ENCODE measurements around the gene MCM5. TPM values are rescaled to one million over a fixed set of nuclear protein-coding genes. Genes with fewer than 3 reads are reported as not detected.
"Not testable (repeated sequence)": the region's sequence is repeated elsewhere in the genome, so short reads cannot be mapped to it uniquely, and the experiment has no call there.

Gene MCM5
- total RNA-seq, 1 donor from 2014 or later = 10.8 TPM

DNA sequence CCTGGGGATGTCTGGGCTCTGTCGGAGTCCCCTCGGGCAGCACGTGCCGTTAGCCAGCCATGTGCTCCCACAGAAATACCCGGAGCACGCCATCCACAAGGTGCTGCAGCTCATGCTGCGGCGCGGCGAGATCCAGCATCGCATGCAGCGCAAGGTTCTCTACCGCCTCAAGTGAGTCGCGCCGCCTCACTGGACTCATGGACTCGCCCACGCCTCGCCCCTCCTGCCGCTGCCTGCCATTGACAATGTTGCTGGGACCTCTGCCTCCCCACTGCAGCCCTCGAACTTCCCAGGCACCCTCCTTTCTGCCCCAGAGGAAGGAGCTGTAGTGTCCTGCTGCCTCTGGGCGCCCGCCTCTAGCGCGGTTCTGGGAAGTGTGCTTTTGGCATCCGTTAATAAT is 24.1 kb downstream of the MCM5 start:
- intact Hi-C loops (cut with micrococcal nuclease) = no loop called here
- no peak for DNase-seq
- ATAC-seq = no peak

- no peak for ATAC-seq
- DNase-seq = no peak
- intact Hi-C loops (cut with micrococcal nuclease) = no loop called here
These were observed 24.8 kb downstream of the MCM5 start for GRCh38 chr22:35424761-35425160.

- intact Hi-C loops (cut with micrococcal nuclease) = no loop called here
- ATAC-seq (no peak), DNase-seq (no peak)
These were observed 25.6 kb downstream of the MCM5 start for GRCh38 chr22:35425546-35425945.

DNA sequence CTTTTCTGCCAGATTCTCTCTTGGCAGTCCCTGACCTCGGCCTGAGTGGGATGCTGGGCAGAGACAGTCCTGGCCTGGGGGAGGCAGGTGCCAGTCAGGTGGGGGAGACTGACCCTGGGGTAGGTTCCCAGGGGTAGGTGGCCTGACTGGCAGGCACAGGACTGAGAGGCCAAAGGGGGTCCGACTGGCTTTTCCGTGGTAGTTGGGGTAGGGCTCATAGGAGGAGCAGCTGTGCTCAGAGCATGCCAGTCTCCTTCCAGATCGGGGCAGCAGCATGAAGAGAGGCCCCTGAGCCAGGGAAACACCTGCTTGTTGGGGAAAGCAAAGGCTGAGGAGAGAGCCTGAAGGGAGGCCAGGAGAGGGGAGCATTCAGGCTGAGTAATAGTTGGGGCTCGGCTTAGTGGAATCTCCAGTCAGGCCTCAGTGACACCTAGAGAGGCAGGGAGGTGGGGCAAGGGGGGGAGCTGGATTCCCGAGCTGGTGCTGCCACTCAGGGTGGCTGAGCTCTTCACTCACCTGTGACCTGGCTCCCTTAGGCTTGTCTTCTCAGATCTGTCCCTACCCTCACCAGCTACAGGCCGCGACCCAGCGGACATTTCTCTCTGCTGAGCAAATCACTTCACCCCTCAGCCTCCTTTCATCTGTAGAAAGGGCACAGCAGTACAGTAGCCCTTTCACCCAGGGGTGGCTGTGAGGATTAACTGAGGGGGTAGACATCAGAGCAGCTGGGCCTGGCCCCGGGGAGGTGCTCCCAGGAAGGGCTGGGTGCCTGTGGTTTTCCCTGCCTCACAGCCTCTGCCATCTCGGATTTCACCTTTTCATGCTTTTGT is 26.2 kb downstream of the MCM5 start:
- ATAC-seq (no peak), DNase-seq (no peak)
- intact Hi-C loops (cut with micrococcal nuclease) = no loop called here

DNA sequence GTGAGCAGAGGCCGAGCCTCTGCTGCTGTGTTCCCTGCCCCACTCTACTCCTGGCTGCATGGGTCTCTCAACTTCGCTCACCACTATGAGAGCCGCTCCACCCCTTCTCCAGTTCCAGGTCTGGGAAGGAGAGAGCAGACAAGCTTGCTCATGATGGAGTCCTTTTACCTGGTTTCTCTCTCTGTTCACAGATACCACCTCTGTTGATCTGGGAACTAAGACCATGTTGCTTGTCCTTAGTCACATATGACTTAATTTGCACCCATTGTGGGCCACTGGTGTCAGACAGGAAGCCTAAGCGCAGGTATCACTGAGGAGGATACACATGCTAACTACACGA is 26.8 kb downstream of the MCM5 start:
- DNase-seq (no peak), ATAC-seq (no peak)
- intact Hi-C loops (cut with micrococcal nuclease) = no loop called here

GRCh38 chr22:35430897-35431322 is 31.0 kb downstream of the MCM5 start:
- DNase-seq (peak; percentile 93), ATAC-seq (peak; percentile 98)
- intact Hi-C loops (cut with micrococcal nuclease) = loop anchor here (2.0 to 5.0 kb wide), 2 partner anchors 152 to 191 kb away; no protein-coding TSS in a partner anchor

- intact Hi-C loops (cut with micrococcal nuclease) = loop anchor here (2.0 to 5.0 kb wide), 2 partner anchors 151 to 191 kb away; no protein-coding TSS in a partner anchor
- ATAC-seq = peak; percentile 5
- no peak for DNase-seq
These were observed 31.7 kb downstream of the MCM5 start for GRCh38 chr22:35431483-35432227.

DNA sequence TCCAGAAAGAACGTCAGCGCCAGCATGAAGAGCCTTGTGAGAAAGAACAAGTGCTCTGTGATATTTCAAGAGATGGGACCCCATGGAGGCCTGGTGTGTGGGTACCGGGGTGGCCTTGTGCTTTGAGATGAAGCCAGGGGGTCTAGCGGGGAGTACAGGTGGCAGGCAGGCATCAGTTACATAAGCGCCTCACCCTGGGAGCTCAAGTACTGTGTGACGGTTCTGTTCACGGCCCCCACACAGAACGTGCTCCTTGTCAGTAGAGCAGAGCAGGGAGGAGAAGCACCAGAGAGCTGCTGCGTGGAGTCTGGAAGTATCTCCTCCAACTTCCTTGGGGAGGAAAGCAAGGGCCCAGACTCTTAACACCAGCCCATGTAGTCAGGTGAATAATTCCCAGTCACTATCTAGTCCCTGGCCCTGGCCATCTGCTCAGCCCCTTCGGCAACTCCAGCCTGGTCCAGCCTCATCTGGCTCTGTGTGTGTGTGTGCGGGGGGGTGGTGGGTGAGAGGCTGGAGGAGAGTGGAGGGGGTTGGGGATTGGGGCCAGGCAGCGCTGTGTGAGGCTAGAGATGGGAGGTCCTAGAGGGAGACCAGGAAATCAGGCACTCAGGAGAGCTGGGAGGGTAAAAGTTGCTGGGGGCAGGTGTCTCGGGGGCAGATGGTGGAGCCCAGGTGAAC is 32.4 kb downstream of the MCM5 start:
- intact Hi-C loops (cut with micrococcal nuclease) = loop anchor here (5.0 kb wide), 1 partner anchor 190 kb away; no protein-coding TSS in a partner anchor
- DNase-seq = no peak
- no peak for ATAC-seq

GRCh38 chr22:35434061-35434710 is 34.2 kb downstream of the MCM5 start:
- intact Hi-C loops (cut with micrococcal nuclease) = loop anchor here (5.0 kb wide), 1 partner anchor 188 kb away; no protein-coding TSS in a partner anchor
- no peak for DNase-seq
- no peak for ATAC-seq

- DNase-seq = no peak
- ATAC-seq = no peak
These were observed 35.3 kb downstream of the MCM5 start for GRCh38 chr22:35435201-35435740.

DNA sequence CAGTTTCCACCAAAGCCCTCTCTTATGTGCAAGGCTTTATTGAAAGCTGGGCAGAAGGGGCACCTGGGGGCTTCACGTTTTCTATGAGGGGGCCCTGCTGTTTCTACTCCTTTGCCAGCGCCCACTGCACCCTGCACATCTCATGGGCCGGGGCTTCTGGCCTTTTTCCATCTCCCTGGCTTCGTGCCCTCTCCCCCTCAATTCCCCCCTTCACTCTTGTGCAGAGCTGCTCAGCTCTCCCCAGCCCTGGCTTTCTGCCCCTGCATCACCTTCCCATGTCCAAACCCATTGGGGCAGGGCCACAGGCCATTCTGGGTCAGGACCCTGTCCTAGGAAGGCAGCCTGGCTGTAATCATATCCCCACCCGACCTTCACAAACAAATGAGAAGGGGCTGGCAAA is 36.5 kb downstream of the MCM5 start:
- ATAC-seq (no peak), DNase-seq (no peak)
- intact Hi-C loops (cut with micrococcal nuclease) = no loop called here

More at GRCh38 chr22:35435201-35435740, 35.3 kb downstream of the MCM5 start:
- intact Hi-C loops (cut with micrococcal nuclease) = no loop called here

DNA sequence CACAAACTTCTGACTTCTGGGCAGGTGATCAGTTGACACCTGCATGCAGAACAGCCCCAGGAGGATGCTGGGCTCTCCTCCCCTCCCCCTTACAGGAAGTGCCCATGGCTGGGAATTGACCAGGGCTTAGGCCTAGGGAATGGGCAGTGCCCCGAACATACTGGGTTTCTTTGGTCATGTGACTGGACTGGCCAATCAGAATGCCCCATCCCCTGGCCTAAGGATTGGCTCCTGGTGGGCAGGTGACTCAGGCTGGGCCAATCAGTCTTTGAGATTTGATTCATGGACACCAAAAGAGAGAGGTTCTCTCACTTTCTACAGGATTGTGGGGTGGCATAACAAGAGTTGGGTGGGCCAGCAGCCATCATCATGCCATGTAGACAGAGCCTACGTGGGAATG is 37.1 kb downstream of the MCM5 start:
- ATAC-seq (no peak), DNase-seq (no peak)
- intact Hi-C loops (cut with micrococcal nuclease) = no loop called here

- intact Hi-C loops (cut with micrococcal nuclease); DNase-seq; ATAC-seq: not testable (repeated sequence)
These were observed 38.9 kb downstream of the MCM5 start for GRCh38 chr22:35438673-35439364.

GRCh38 chr22:35439365-35439717 is 39.4 kb downstream of the MCM5 start:
- no peak for DNase-seq
- intact Hi-C loops (cut with micrococcal nuclease) = no loop called here
- no peak for ATAC-seq

DNA sequence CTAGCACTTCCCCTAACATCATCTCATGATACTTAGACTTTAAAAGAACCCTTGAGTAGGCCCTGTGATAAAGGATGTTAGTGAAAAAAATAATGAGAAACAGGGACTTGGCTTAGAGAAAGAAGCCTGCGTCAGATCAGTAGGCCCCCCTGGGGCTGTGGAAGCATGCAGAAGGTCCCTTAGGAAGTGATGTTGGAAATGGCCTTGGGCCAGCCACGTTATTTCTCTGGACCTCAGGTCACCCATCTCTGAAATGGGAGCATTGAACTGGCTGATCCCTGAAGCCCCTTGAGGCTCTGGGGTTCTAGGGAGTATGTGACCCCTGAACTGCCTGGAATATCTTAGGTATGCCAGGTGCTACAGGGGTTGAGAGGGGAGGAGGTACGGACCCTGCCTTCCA is 40.2 kb downstream of the MCM5 start:
- ATAC-seq (peak; percentile 56), DNase-seq (no peak)
- intact Hi-C loops (cut with micrococcal nuclease) = no loop called here

DNA sequence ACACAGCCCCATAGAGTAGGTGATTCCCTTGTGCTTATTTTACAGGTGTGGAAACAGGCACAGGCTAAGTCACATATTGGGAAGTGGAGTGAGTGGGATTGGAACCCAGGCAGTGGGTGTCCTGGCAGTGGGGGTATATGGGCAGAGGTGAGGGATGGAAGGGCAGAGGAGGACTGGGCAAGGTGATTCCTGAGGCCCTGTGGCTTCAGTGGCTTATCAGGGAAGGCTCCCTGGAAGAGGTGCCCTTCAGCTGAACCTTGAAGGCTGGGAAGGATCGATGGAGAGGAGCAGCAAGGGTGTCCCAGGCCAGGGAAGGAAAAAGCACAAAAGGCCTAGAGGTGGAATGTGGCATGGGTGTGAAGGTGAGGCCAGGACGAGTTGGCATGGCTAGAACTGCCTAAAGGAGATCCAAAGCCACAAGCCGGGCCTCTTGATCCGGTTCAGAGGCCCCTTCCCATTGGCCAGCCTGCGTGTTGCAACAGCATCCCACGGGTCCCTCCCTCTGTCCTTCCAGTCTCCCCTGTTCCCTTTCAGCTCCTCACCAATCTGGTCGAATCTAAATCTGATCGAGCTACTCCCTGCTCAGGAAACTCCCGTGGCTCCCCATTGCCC is 41.7 kb downstream of the MCM5 start:
- ATAC-seq = no peak
- intact Hi-C loops (cut with micrococcal nuclease) = no loop called here
- no peak for DNase-seq

DNA sequence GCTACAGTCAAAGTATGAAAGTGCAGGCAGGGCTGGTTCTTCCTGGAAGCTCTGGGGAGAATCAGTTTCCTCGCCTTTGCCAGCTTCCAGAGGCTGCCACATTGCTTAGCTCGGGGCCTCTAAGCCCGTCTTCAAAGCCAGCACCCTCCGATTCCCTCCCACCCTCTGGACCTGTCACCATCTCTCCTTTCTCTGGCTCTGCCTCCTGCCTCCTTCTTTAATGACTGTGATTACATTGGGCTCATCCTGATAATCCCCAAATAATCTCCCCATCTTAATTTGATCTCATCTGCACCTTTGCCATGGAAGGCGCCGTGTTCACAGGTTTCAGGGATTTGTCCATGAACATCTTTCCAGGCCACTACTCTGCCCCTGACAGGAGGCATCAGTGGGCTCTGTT is 42.5 kb downstream of the MCM5 start:
- intact Hi-C loops (cut with micrococcal nuclease) = no loop called here
- no peak for DNase-seq
- no peak for ATAC-seq

GRCh38 chr22:35443338-35443737 is 43.4 kb downstream of the MCM5 start:
- intact Hi-C loops (cut with micrococcal nuclease) = no loop called here
- DNase-seq = no peak
- ATAC-seq = no peak

All from left ventricle myocardium superior (tissue), 1 donor.